ENCODE data around the gene CLIC4.
"Not testable (repeated sequence)": the region's sequence is repeated elsewhere in the genome, so short reads cannot be mapped to it uniquely, and the experiment has no call there.

The CLIC4 gene

DNA sequence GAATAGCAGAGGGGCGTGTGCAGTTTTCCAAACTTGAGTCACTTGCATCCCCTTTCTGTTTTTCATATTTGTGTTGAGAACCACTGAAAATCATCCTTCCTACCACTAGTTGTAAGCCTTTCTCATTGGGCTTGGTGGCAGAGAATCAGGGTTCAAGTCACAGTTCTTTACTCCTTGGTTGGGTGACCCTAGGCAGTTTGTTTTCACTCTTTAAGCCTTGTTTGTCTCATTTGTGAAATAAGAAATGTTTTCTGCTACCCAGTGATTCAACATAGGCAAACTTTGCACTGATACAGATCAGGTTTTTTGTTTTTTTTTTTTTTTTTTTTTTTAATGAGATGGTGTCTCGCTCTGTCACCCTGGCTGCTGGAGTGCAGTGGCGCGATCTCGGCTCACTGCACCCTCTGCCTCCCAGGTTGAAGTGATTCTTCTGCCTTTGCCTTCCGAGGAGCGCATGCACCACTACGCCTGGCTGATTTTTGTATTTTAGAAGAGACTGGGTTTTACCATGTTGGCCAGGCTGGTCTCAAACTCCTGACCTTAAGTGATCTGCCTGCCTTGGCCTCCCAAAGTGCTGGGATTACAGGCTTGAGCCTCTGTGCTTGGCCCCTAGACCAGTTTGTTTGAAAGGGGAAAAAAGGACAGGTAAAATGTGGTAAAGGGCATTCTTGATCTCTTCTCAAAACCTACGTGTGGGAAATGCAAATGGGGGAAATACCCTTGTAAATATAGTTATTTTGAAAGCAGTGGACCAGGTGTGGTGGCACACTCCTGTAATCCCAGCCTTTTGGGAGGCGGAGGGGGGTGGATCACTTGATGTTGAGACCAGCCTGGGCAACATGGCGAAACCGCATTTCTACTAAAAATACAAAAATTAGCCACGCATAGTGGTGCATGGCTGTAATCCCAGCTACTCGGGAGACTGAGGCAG, 3.2 kb downstream of the CLIC4 start:
- DNase-seq = no peak

DNA sequence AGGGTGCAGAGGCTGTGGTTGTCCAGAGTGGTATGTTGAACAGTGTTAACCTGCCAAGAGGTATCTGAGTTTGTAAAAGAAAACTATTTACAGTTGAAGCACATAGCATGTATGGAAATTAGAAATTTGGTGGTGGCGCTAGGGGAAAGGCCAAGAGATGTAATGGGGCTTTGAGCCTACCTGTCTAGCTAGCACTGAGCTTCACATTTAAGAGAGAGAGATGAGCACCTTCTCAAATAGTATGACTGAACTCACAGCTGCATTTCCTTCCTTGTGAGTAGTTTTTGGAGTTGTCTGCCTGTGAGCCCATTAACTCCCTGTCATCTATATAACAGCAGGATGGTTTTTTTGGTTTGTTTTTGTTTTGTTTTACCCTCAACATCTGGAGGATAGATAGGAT, 4.0 kb downstream of the CLIC4 start:
- no peak for DNase-seq

DNA sequence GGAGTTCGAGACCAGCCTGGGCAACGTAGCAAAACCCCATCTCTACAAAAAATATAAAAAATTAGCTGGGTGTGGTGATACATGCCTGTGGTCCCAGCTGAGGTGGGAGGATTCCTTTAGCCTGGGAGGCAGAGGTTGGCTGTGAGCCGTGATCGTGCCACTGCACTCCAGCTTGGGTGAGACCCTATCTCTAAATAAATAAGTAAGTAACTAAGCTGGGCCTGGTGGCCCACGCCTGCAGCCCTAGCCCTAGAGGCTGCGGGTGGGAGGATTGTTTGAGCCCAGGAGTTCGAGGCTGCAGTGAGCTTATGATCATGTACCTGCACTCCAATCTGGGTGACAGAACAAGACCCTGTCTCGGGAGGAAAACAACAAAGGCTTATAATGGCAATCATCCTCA, 4.6 kb downstream of the CLIC4 start:
- DNase-seq = no peak

DNA sequence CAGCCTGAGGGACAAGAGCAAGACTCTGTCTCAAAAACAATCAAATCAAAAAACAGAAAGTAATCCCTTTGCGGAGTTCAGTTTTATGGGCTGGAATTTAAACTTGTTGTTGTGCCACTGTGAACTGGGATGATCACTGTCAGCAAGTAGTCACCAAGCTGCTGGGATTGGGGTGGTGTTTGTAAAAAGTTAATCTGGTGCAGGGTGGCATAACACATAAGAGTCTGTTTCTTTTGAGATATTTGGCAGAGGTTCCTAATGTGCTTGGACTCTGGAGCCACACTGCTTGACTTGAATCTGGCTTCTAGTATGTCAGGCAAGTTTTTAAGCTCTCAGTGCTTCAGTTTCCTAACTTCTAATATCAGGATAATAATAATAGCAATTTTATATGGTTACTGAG, 6.6 kb downstream of the CLIC4 start:
- DNase-seq = no peak

DNA sequence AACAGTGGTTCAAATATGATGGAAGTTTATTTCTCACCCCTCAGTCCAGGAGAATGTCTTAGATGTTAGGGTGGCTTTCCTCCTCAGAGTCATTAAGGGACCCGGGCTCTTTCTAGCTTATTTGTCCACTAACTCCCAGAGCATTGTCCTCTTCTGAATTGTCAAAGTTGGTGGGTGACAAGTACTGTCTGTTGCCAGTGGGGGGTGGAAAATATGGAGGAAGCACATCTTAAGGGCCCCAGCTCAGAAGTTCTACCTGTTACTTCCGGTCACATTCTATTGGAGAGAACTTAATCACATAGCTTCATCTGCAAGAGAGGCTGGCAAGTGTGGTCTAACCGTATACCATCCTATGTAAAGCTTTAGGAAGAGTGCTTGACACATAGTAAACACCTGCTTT, 7.1 kb downstream of the CLIC4 start:
- DNase-seq = no peak

DNA sequence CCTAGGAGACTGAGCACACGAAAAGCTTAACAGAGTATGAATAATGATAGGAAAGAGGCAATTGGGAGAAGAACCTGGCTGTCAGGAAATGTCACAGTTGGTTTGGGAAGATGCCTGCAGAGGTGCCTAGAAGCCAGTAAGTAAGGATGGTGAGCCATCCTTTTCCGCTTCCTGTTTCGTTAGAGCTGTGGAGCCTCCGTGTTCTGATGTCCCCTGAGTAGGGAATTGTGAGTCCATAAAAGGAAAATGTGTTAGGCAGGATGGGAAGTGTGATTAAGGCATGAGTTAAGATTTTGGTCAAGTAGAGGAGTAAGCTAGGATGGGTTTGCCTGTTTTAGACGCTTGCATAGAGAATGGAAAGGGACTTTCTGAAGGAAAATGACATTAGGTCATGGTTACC, 9.0 kb downstream of the CLIC4 start:
- DNase-seq = no peak

DNA sequence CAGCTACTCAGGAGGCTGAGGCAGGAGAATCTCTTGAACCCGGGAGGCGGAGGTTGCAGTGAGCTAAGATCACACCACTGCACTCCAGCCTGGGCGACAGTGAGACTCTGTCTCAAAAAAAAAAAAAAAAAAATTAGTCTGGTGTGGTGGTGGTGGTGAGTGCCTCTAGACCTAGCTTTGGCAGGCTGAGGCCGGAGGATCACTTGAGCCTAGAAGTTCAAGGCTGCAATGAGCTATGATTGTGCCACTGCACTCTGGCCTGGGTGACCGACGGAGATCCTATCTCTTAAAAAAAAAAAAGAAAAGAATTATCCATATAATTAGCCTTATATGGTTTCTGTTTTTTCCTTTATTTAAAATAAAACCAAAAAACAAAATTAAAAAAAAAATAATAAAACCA, 10.1 kb downstream of the CLIC4 start:
- not testable (repeated sequence) for DNase-seq

DNA sequence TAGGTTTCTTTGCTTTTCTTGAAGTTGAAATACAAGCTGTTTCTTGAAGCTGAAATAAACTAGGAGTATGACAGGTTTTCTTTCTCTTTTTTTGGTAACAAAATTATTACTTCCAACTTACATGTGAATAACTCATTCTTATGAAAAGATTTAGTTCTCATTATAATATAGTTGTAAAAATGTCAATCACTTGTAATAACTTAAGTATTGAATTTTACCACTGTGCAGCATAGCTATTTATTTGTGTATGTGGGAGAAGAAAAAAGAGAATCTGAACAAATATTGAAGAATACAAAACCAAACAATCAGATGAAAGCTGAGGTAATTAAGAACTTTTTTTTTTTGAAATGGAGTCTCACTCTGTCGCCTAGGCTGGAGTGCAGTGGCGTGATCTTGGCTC, 11.1 kb downstream of the CLIC4 start:
- no peak for DNase-seq

DNA sequence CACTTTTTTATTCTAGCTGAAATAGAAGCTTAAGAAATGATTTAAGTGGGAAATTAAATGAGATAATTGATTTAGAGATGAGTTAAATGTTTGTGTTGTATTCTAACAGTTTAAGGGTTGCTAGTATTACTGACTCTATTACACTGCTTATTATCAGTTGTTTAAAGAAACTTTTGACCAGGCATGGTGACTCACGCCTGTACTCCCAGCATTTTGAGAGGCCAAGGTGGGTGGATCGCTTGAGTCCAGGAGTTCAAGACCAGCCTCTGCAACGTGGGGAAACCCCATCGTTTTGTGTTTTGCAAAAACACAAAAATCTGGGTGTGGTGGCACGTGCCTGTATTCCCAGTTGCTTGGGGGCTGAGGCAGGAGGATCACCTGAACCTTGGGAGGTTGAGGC, 14.2 kb downstream of the CLIC4 start:
- no peak for DNase-seq

DNA sequence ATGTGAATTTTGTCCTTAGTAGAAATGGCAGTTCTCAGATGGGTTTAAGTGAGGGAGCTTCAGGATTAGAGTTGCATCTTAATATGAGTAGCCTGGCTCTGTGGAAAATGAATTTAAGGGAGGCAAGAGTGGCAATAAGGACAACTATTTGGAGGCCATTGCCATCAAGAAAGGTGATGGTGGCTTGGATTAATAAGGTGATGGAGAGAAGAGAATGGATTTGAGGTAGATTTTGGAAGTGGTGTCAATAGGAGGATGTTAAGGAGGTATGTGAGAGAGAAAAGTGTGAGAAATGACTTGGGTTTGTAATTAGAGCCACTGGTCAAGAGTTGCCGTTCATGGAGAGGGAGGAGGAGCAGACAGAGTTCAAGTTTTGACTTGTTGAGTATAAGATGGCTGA, 16.3 kb downstream of the CLIC4 start:
- DNase-seq = no peak

DNA sequence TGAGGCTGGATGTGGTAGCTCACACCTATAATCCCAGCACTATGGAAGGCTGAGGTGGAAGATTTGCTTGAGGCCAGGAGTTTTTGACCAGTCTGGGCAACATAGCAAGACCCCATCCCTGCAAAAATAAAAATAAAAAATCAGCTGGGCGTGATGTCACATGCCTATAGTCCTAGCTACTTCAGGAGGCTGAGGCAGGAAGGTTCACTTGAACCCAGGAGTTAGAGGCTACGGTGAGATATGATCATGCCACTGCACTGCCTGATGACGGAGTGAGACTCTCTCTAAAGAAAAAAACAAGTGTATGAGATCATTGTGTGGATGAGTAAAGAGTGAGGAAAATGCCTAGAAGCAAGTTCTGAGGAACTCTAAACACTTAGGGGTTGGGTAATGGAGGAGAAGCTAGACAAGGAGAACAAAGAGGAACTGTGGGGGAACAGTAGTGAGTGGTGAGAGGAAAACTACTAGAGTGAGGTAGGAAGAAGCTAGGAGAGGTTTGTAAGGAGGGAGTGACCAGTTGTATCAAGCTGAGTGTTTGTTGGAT, 17.0 kb downstream of the CLIC4 start:
- peak; percentile 96 for DNase-seq

DNA sequence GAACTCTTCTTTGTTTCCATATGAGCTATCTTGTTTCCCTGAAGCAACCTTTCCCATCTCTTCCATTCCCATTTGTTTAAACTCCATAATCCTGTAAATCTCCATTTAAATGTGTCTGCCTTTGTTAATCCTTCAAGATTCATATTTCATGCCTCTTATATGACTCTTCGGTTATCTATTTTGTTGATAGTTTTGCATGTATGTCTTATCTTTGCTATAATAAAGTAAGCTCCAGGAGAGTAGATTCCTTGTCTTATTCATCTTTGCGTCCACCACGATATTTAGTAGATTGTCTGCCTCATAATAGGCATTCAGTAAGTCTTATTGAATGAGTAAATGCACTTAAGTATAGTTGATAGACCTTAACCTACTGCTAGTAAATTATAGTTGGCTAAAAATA, 18.4 kb downstream of the CLIC4 start:
- DNase-seq = no peak

DNA sequence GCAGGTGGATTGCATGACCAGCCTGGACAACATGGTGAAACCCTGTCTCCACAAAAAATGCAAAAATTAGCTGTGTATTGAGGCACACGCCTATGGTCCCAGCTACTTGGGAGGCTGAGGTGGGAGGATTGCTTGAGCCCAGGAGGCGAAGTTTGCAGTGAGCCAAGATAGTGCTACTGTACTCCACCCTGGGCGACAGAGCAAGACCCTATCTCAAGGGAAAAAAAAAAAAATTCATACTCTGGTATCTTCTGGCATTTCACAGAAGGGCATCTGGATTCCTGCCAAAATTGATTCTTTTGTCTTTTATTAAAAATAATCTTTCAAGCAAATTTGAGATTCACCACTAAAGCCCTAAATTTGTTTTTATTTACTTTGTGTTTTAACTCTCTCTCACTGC, 19.2 kb downstream of the CLIC4 start:
- DNase-seq = no peak

DNA sequence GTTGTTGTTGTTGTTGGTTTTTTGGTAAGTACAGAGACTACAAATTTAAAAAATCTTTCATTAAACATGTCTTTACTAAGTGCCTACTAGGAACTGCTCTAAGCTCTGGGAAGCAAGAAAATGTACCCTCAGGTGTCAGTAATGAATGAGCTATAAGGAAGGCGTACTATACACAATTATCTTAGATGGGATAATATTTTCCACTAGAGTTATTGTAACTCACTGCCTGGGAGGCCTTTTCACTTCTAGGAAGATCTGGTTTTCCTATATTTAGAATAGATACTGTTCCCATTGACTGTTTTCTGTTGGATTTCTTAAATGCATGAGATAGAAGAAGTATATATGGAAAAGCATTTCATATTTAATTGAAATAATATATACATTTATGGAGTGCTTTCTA, 19.6 kb downstream of the CLIC4 start:
- DNase-seq = no peak

DNA sequence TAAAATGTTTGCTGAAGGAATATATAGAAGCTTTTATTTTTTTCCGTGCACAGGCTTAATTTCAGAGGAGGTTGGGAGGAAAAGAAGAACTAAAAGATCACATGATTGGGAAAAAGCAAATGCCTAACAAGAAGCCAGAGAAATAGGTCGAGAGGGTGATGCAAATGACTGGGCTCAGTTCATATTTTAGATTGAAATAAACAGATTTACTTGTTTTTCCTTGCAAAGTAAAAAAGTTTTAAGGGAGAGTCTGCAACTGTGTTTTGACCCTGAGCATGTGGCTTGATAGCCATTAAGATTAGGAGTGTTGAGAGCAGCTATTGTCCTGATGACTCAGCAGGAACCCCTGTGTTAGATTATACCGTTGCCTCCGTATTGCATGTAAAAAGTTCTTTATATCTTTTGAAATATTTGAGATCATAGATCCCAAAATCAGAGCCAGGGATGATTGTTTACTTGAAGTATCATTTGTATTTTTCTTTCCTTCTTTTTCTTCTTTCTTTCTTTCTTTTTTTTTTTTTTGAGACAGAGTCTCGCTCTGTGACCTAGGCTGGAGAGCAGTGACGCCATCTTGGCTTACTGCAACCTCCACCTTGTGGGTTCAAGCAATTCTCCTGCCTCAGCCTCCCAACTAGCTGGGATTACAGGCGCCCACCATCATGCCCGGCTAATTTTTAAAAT, 20.2 kb downstream of the CLIC4 start:
- DNase-seq = peak; percentile 44

DNA sequence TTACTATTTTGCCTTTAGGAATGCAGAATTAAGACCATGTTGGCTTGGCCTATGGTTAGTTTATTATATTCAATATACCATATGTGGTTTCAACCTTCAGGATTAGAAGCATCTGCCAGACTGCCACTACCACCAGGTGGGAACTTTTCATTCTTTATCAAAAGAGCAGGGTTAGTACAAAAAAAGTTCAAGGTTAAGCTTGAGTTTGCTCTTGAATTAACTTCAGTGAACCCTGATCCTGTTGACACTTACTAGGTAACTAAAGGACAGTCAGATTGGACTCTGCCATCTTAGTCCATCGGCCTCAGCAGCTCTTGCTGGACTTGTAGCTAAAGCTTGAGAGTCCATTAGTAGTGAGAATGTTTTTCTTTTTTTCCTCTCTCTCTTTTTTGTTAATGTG, 22.1 kb downstream of the CLIC4 start:
- DNase-seq = no peak

DNA sequence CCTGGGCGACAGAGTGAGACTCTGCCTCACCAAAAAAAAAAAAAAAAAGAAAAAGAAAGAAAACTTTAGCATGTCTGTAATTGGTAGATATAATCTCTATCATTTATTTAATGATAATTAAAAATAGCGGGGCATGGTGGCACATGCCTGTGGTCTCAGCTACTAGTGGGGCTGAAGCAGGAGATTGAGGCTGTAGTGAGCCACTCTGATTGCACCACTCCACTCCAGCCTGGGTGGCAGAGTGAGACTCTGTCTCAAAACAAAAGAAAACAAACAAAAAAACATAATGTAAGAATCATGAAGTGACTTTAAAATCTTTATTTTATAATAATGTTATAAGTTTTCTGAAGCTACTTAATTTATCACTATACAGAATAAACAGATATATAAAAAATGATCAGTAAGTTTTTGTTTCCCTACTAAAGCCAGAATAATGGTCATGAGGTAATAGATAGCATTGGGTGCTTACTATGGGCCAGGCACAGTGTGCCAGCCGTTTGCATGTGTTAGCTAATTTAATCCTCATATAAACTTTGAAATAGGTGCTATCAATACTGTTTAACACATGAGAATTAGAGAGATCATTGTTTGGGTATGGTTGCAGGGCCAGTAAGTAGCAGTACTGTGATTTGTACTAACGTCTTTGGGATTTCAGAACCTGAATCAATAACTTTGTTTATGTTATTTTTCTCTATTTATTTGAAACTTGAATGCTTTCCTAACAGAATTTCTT, 23.8 kb downstream of the CLIC4 start:
- no peak for DNase-seq

DNA sequence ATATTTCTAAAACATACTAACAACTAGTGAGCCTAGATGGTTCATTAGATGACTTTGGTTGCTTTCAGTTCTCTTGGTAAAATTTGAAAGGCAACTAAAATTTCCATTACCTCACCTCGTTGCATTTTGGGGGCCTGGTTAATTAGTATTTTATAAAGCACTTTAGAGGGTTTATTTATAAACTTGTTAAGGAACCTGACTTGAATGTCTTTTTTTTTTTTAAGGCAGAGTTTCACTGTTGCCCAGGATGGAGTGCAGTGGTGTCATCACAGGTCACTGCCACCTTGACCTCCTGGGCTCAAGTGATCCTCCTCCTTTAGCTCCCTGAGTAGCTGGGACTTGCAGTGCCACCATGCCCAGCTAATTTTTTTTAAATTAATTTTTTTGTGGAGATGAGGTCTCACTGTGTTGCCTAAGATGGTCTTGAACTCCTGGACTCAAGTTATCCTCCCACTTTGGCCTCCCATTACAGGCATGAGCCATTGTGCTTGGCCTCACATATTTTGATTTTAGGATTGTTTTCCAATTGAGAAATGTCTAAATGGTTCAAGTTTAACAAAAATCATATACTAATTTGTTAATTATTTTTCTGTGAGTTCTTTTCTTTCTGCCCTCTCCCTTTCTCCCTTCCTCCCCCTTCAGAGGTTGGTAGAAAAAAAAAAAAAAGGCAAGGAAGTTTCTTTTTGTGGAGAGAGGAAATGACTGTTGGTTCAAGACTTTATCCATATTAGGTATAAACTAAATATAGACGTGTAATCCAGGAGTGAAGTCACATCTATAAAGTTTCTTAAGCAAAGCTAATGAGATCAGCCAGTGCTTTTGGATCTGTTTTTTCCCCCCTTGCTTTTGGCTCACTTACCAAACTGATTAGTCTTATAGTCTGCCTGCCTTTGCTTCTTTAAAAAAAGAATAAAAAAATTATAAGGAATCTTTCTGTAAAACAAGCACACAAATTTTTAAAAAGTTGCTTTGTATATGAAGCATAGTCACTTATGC, 24.7 kb downstream of the CLIC4 start:
- DNase-seq = peak; percentile 90

DNA sequence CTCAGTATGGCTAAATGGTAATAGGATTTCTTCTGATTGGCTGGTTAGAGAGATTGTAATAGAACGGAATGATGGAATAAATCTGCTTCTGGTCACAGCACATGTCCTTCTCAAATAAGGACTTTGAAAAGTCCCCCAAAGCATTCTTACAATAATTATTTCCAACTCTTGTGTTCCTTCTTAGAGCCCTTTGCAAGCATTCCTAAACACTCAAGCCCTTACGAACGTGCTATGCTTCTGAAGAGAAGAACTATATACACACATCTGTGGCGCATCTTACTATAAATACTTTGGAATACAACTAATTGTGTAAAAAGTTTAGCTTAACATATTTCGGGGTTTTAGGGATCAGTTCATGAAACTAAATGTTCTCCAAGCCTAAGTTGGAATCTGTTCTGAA, 25.6 kb downstream of the CLIC4 start:
- DNase-seq = no peak

DNA sequence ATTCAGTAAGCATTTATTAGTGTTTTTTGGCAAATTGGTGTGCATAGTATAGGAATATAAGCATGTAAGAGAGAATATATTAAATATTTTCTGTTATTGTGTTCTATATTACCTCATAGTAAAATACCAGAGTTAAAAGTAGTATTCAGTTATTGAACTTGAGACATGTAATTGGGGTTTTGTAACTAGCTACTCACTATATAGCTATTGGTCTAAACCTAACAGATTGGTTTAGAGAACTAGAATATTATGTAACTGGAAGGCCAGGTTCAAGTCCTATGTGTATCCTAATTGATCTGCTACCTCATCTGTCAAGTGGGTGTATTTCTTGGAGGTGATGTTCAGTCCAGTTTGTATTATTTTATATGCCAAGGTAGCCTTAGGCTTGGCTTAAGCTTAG, 26.3 kb downstream of the CLIC4 start:
- DNase-seq = peak; percentile 48

DNA sequence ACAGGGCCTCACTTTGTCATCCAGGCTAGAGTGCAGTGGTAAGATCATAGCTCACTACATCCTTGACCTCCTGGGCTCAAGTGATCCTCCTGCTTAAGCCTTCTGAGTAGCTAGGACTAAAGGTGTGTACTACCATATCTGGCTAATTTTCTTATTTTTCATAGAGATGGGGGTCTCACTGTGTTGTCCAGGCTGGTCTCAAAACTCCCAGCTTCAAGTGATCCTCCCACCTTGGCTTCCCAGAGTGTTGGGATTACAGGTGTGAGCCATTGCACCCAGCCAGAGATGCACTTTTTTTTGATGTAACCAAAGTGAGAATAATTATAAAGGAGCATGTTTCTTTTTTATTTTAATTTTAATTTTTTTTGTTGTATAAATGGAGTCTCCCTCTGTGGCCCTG, 28.4 kb downstream of the CLIC4 start:
- no peak for DNase-seq

DNA sequence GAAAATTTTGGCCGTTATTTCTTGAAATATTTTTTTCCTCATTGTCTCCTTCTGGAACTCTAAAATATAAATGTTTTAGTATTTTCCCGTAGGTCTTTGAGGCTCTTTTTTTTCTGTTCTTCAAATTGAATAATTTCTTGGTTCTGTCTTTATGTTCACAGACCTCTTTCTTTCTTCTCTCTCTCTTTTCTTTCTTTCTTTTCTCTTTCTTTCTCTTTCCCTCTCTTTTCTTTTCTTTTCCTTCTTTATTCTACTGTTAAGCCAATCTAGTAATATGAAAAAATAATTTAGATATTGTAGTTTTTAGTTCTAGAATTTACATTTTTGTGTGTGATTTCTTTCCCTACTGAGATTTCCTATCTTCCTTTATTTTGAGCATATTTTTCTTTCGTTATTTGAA, 30.1 kb downstream of the CLIC4 start:
- no peak for DNase-seq

Data from inflammatory macrophage treated with lipopolysaccharide for 4 hours (primary cell).